Measurements from ENCODE around the gene GPRC5B. TPM values are rescaled to one million over a fixed set of nuclear protein-coding genes. Genes with fewer than 3 reads are reported as not detected.
A peak's percentile ranks its signal among the peaks of the same experiment; 100 is the strongest.

GPRC5B gene
- total RNA-seq, 1 donor = 2.5 TPM

GRCh38 chr16:19835196-19835595 is 49.5 kb downstream of the GPRC5B start:
- no peak for DNase-seq (ENCODE audit: insufficient read length, low spot score, missing footprints)
- Histone ChIP-seq H3K27ac (ENCODE audit: low read depth, low read length) (no peak overlapping the region), H3K4me3 (ENCODE audit: insufficient read depth, low read length) (no peak overlapping the region), H3K9me3 (ENCODE audit: low read depth, low read length) (no peaks in the 10 kb centered on the region), H4K20me1 (ENCODE audit: insufficient read depth, low read length) (no peaks in the 10 kb centered on the region), H3K4me1 (ENCODE audit: insufficient read depth, low read length) (peaks cover 10% of the 10 kb centered on the region), H3K36me3 (ENCODE audit: insufficient read depth, low read length) (no peaks in the 10 kb centered on the region), H3K4me2 (ENCODE audit: insufficient read depth, low read length) (no peak overlapping the region), H2AFZ (ENCODE audit: low read length) (no peak overlapping the region), H3K79me2 (ENCODE audit: insufficient read depth, low read length) (no peaks in the 10 kb centered on the region), H3K27me3 (ENCODE audit: insufficient read depth, low read length) (no peaks in the 10 kb centered on the region)
- TF ChIP-seq CTCF (IDR thresholded peaks at IDR 0.05; ENCODE audit: extremely low read depth, low read depth, low read length) = no peak

GRCh38 chr16:19833581-19833980 is 51.1 kb downstream of the GPRC5B start:
- no peak overlapping the region for H3K4me3 ChIP-seq (ENCODE audit: insufficient read depth, low read length)
- no peak overlapping the region for H2AFZ ChIP-seq (ENCODE audit: low read length)
- no peak for TF ChIP-seq CTCF (IDR thresholded peaks at IDR 0.05; ENCODE audit: extremely low read depth, low read depth, low read length)
- no peaks in the 10 kb centered on the region for H3K79me2 ChIP-seq (ENCODE audit: insufficient read depth, low read length)
- peaks cover 10% of the 10 kb centered on the region for H3K4me1 ChIP-seq (ENCODE audit: insufficient read depth, low read length)
- H3K36me3 ChIP-seq (ENCODE audit: insufficient read depth, low read length) = no peaks in the 10 kb centered on the region
- H3K27ac ChIP-seq (ENCODE audit: low read depth, low read length) = no peak overlapping the region
- no peaks in the 10 kb centered on the region for H3K9me3 ChIP-seq (ENCODE audit: low read depth, low read length)
- H3K27me3 ChIP-seq (ENCODE audit: insufficient read depth, low read length) = no peaks in the 10 kb centered on the region
- no peak for DNase-seq (ENCODE audit: insufficient read length, low spot score, missing footprints)
- H4K20me1 ChIP-seq (ENCODE audit: insufficient read depth, low read length) = no peaks in the 10 kb centered on the region
- H3K4me2 ChIP-seq (ENCODE audit: insufficient read depth, low read length) = no peak overlapping the region

- no peak overlapping the region for H3K27ac ChIP-seq (ENCODE audit: low read depth, low read length)
- no peak overlapping the region for H3K4me2 ChIP-seq (ENCODE audit: insufficient read depth, low read length)
- no peaks in the 10 kb centered on the region for H3K27me3 ChIP-seq (ENCODE audit: insufficient read depth, low read length)
- no peaks in the 10 kb centered on the region for H4K20me1 ChIP-seq (ENCODE audit: insufficient read depth, low read length)
- H3K4me3 ChIP-seq (ENCODE audit: insufficient read depth, low read length) = no peak overlapping the region
- peaks cover 10% of the 10 kb centered on the region for H3K4me1 ChIP-seq (ENCODE audit: insufficient read depth, low read length)
- H3K9me3 ChIP-seq (ENCODE audit: low read depth, low read length) = no peaks in the 10 kb centered on the region
- no peak overlapping the region for H2AFZ ChIP-seq (ENCODE audit: low read length)
- H3K36me3 ChIP-seq (ENCODE audit: insufficient read depth, low read length) = no peaks in the 10 kb centered on the region
- DNase-seq (ENCODE audit: insufficient read length, low spot score, missing footprints) = no peak
- no peak for TF ChIP-seq CTCF (IDR thresholded peaks at IDR 0.05; ENCODE audit: extremely low read depth, low read depth, low read length)
- no peaks in the 10 kb centered on the region for H3K79me2 ChIP-seq (ENCODE audit: insufficient read depth, low read length)
These were observed 51.5 kb downstream of the GPRC5B start for GRCh38 chr16:19833176-19833575.

GRCh38 chr16:19831678-19832077 is 53.0 kb downstream of the GPRC5B start:
- Histone ChIP-seq H3K9me3 (ENCODE audit: low read depth, low read length) (no peaks in the 10 kb centered on the region), H3K79me2 (ENCODE audit: insufficient read depth, low read length) (no peaks in the 10 kb centered on the region), H3K4me1 (ENCODE audit: insufficient read depth, low read length) (peaks cover 10% of the 10 kb centered on the region), H3K27ac (ENCODE audit: low read depth, low read length) (no peak overlapping the region), H4K20me1 (ENCODE audit: insufficient read depth, low read length) (no peaks in the 10 kb centered on the region), H3K4me3 (ENCODE audit: insufficient read depth, low read length) (no peak overlapping the region), H2AFZ (ENCODE audit: low read length) (no peak overlapping the region), H3K4me2 (ENCODE audit: insufficient read depth, low read length) (peak overlapping the region; percentile 0), H3K36me3 (ENCODE audit: insufficient read depth, low read length) (no peaks in the 10 kb centered on the region), H3K27me3 (ENCODE audit: insufficient read depth, low read length) (no peaks in the 10 kb centered on the region)
- TF ChIP-seq CTCF (IDR thresholded peaks at IDR 0.05; ENCODE audit: extremely low read depth, low read depth, low read length) = no peak
- DNase-seq (ENCODE audit: insufficient read length, low spot score, missing footprints) = peak; percentile 88

Data from osteoblast (primary cell).